ENCODE measurements around the gene ATP10D. TPM values are rescaled to one million over a fixed set of nuclear protein-coding genes. Genes with fewer than 3 reads are reported as not detected.

The ATP10D gene
- total RNA-seq, 1 donor: 58.3 TPM

DNA sequence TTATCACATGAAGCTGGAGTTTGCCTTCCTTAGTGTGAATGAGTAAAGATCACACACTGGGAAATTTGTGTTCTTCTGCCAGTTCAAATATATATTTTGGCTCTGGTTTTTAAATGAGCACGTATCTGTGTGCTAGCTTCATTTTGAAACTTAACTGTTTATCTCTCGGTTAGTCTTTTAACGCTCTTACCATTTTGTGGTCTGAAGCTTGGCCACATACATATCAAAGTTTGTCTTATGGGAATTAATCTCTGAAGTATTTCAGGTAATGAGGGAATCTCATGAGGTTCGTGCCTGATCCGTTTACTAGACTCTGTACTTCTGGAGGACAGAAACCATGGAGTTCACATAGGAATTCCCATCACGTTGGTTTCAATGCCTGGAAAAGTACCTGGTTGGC, 13.8 kb downstream of the ATP10D start:
- DNase-seq (ENCODE audit: low read depth): no peak
- TF ChIP-seq, protein P1, sequence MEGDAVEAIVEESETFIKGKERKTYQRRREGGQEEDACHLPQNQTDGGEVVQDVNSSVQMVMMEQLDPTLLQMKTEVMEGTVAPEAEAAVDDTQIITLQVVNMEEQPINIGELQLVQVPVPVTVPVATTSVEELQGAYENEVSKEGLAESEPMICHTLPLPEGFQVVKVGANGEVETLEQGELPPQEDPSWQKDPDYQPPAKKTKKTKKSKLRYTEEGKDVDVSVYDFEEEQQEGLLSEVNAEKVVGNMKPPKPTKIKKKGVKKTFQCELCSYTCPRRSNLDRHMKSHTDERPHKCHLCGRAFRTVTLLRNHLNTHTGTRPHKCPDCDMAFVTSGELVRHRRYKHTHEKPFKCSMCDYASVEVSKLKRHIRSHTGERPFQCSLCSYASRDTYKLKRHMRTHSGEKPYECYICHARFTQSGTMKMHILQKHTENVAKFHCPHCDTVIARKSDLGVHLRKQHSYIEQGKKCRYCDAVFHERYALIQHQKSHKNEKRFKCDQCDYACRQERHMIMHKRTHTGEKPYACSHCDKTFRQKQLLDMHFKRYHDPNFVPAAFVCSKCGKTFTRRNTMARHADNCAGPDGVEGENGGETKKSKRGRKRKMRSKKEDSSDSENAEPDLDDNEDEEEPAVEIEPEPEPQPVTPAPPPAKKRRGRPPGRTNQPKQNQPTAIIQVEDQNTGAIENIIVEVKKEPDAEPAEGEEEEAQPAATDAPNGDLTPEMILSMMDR (IDR thresholded peaks at IDR 0.05; ENCODE audit: insufficient read depth, low read depth, low read length): no peak
- no peak overlapping the region for H3K4me3 ChIP-seq (ENCODE audit: low read depth, low read length)

- TF ChIP-seq, protein P1 (IDR thresholded peaks at IDR 0.05; ENCODE audit: insufficient read depth, low read depth, low read length): no peak
- H3K4me3 ChIP-seq (ENCODE audit: low read depth, low read length): no peak overlapping the region
- DNase-seq (ENCODE audit: low read depth): peak; percentile 23
These were observed 14.6 kb downstream of the ATP10D start for GRCh38 chr4:47499700-47500099.

DNA sequence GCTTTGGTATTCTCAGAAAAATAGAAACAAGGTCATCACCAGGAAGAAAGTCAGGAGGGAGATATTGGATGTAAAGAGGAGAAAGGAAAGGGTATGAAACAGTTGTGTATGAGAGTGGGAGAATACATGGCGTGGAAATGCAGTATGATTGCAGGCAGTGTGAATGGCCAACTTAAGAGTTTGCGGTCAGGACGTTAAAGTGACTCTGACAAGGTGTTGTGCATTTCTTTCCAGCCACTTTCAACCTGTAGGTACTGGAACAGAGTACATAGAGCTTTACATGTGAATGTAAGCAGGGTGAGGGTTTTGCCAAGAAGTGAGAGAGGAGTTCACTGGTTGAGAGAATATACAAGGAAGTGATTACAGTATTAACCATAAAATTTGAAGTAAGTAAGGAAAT, 15.7 kb downstream of the ATP10D start:
- H3K4me3 ChIP-seq (ENCODE audit: low read depth, low read length): no peak overlapping the region
- no peak for DNase-seq (ENCODE audit: low read depth)
- TF ChIP-seq, protein P1 (IDR thresholded peaks at IDR 0.05; ENCODE audit: insufficient read depth, low read depth, low read length): no peak

- no peak overlapping the region for H3K4me3 ChIP-seq (ENCODE audit: low read depth, low read length)
- DNase-seq (ENCODE audit: low read depth): no peak
- TF ChIP-seq, protein P1 (IDR thresholded peaks at IDR 0.05; ENCODE audit: insufficient read depth, low read depth, low read length): no peak
These were observed 20.1 kb downstream of the ATP10D start for GRCh38 chr4:47505147-47505546.

GRCh38 chr4:47505666-47506065, 20.6 kb downstream of the ATP10D start:
- no peak for DNase-seq (ENCODE audit: low read depth)
- TF ChIP-seq, protein P1 (IDR thresholded peaks at IDR 0.05; ENCODE audit: insufficient read depth, low read depth, low read length): no peak
- H3K4me3 ChIP-seq (ENCODE audit: low read depth, low read length): no peak overlapping the region

- DNase-seq (ENCODE audit: low read depth): peak; percentile 27
- H3K4me3 ChIP-seq (ENCODE audit: low read depth, low read length): no peak overlapping the region
- TF ChIP-seq, protein P1 (IDR thresholded peaks at IDR 0.05; ENCODE audit: insufficient read depth, low read depth, low read length): peak; percentile 35
These were observed 25.6 kb downstream of the ATP10D start for GRCh38 chr4:47510506-47511143.

- TF ChIP-seq, protein P1 (IDR thresholded peaks at IDR 0.05; ENCODE audit: insufficient read depth, low read depth, low read length): no peak
- no peak for DNase-seq (ENCODE audit: low read depth)
- no peak overlapping the region for H3K4me3 ChIP-seq (ENCODE audit: low read depth, low read length)
These were observed 28.4 kb downstream of the ATP10D start for GRCh38 chr4:47513461-47513860.
